BJ (cell line): Measurements from ENCODE around the gene PLGRKT. TPM values are rescaled to one million over a fixed set of nuclear protein-coding genes. Genes with fewer than 3 reads are reported as not detected.
A peak's percentile ranks its signal among the peaks of the same experiment; 100 is the strongest.

Experiments
- CTCF ChIA-PET: fragments of 350-600 bp; formaldehyde crosslinking; extraction: SDS; loops from one replicate; lab custom pipeline; 2021; ENCODE audit warnings: antibody characterized with exemption, inconsistent platforms; lab: Yijun Ruan, JAX
- POLR2A ChIA-PET: fragments of 300-600 bp; sonication (Branson Sonifier 250); formaldehyde crosslinking; extraction: SDS; loops from one replicate; lab custom pipeline; 2021; ENCODE audit warnings: antibody characterized with exemption; lab: Charles Lee
- DNase-seq: peaks from one replicate; pipeline ENCODE4 v3.0.0-alpha.2; 2011; ENCODE audit warnings: low read depth
- H3K27me3 ChIP-seq: 2 replicates; pipeline ENCODE4 v1.6.0; 2011; ENCODE audit warnings: low read length; ENCODE audit not compliant: control insufficient read depth, insufficient read depth
- H3K36me3 ChIP-seq: 2 replicates; pipeline ENCODE4 v1.5.1; 2011; ENCODE audit warnings: low read length; ENCODE audit not compliant: control insufficient read depth, insufficient read depth
- H3K4me3 ChIP-seq: 2 replicates; pipeline ENCODE4 v1.5.1; 2011; ENCODE audit warnings: low read depth, mild to moderate bottlenecking, control low read depth, low read length
- CTCF ChIP-seq: IDR thresholded peaks from 2 replicates; pipeline ENCODE4 v1.5.1; 2011; ENCODE audit warnings: low read depth, mild to moderate bottlenecking, control low read depth, inconsistent platforms, low read length, moderate library complexity; ENCODE audit not compliant: insufficient read depth
- polyA plus RNA-seq: library from polyadenylated mRNA; depleted of rRNA; stranded (reverse); fragments of >200 nt; gene quantifications from 2 replicates; pipeline ENCODE4 v1.2.3, GENCODE V29; 2011

The PLGRKT gene
- polyA plus RNA-seq, 1 experiment, result 7.7 TPM

- H3K27me3 ChIP-seq, result no peaks in the 10 kb centered on the region
- H3K36me3 ChIP-seq, result no peaks in the 10 kb centered on the region
- no peak overlapping the region for H3K4me3 ChIP-seq
- no peak for DNase-seq
- TF ChIP-seq CTCF, result no peak
- ChIA-PET POLR2A (no interaction called here), CTCF (interaction anchor here (1.0 kb wide), 1 partner anchor 137 kb away, joined by 4 read pairs; no protein-coding TSS in a partner anchor)
Measured at GRCh38 chr9:5452286-5452609, 14.5 kb upstream of the PLGRKT start.

GRCh38 chr9:5450359-5451091 lies 12.8 kb upstream of the PLGRKT start, which contains the start of gene CD274:
Gene CD274 (plus strand): TSS chr9:5450542. CDS start chr9:5456114, 5,572 bp downstream.
- Histone ChIP-seq H3K27me3 (no peaks in the 10 kb centered on the region), H3K36me3 (no peaks in the 10 kb centered on the region), H3K4me3 (peak within 1 kb of the TSS; percentile 72)
- DNase-seq, result peak; percentile 49
- TF ChIP-seq CTCF, result peak; percentile 75
- POLR2A ChIA-PET, result interaction anchor here (0.7 to 1.1 kb wide), 2 partner anchors 13 to 154 kb away, joined by 4 read pairs; partner anchors contain the start of gene PLGRKT
- CTCF ChIA-PET, result interaction anchor here (0.7 to 4.5 kb wide), 23 partner anchors 9 to 709 kb away, joined by 3 to 30 read pairs (median 3); partner anchors contain the start of gene PLGRKT

- CTCF ChIA-PET, result interaction anchor here (0.7 to 4.5 kb wide), 22 partner anchors 8 to 708 kb away, joined by 3 to 30 read pairs (median 4); partner anchors contain the start of gene PLGRKT
- Histone ChIP-seq H3K4me3 (peak overlapping the region; percentile 72), H3K27me3 (no peaks in the 10 kb centered on the region), H3K36me3 (no peaks in the 10 kb centered on the region)
- no peak for DNase-seq
- no peak for TF ChIP-seq CTCF
- POLR2A ChIA-PET, result interaction anchor here (0.7 to 1.1 kb wide), 2 partner anchors 12 to 155 kb away, joined by 4 read pairs; partner anchors contain the start of gene PLGRKT
Measured at GRCh38 chr9:5449521-5450358, 12.0 kb upstream of the PLGRKT start.

- Histone ChIP-seq H3K27me3 (no peaks in the 10 kb centered on the region), H3K4me3 (no peak overlapping the region), H3K36me3 (no peaks in the 10 kb centered on the region)
- ChIA-PET POLR2A (no interaction called here), CTCF (interaction anchor here (0.6 to 4.5 kb wide), 6 partner anchors 10 to 152 kb away, joined by 3 to 30 read pairs (median 8); partner anchors contain the start of gene PLGRKT)
- no peak for DNase-seq
- TF ChIP-seq CTCF, result no peak
Measured at GRCh38 chr9:5448461-5449435, 11.0 kb upstream of the PLGRKT start.
